OCI-LY3 (cell line): ENCODE results near the gene TEX19.
"Not testable (repeated sequence)": the region's sequence is repeated elsewhere in the genome, so short reads cannot be mapped to it uniquely, and the experiment has no call there.

ENCODE experiments used
- H2AFZ ChIP-seq: fragments of 200-600, 300-600 bp; shearing (Covaris generic); 2 replicates; pipeline ENCODE4 v1.6.0; 2014; ENCODE audit warnings: antibody characterized with exemption, low read depth, low read length
- H3K27ac ChIP-seq: fragments of 200-600, 300-600 bp; sonication (generic); 2 replicates; pipeline ENCODE4 v1.5.1; 2014; ENCODE audit warnings: mild to moderate bottlenecking, low read length, moderate library complexity, mixed read lengths
- H3K27me3 ChIP-seq: fragments of 200-600, 300-600 bp; sonication (generic); 2 replicates; pipeline ENCODE4 v1.6.1; 2014; ENCODE audit warnings: low read depth, low read length, mixed read lengths
- H3K36me3 ChIP-seq: fragments of 200-600, 300-600 bp; sonication (generic); replicated peaks from 2 replicates; pipeline ENCODE3; 2014; ENCODE audit warnings: low read depth, low read length, mixed read lengths
- H3K4me1 ChIP-seq: fragments of 300-600, 200-600 bp; sonication (generic); 2 replicates; pipeline ENCODE4 v1.6.1; 2014; ENCODE audit warnings: low read length, mixed read lengths
- H3K4me2 ChIP-seq: fragments of 200-600, 300-600 bp; sonication (generic); 2 replicates; pipeline ENCODE4 v1.6.1; 2014; ENCODE audit warnings: low read length, mixed read lengths
- H3K4me3 ChIP-seq: fragments of 300-600, 200-600 bp; sonication (generic); 2 replicates; pipeline ENCODE4 v1.5.1; 2014; ENCODE audit warnings: antibody characterized with exemption, mild to moderate bottlenecking, low read length, moderate library complexity
- H3K79me2 ChIP-seq: fragments of 300-600, 200-600 bp; shearing (Covaris generic); 2 replicates; pipeline ENCODE4 v1.6.1; 2014; ENCODE audit warnings: mild to moderate bottlenecking, low read length, mixed read lengths
- H3K9ac ChIP-seq: fragments of 300-600, 200-600 bp; shearing (Covaris generic); 2 replicates; pipeline ENCODE4 v1.6.0; 2014; ENCODE audit warnings: mild to moderate bottlenecking, low read length, moderate library complexity
- H3K9me3 ChIP-seq: fragments of 200-600, 300-600 bp; shearing (Covaris generic); 2 replicates; pipeline ENCODE4 v1.6.1; 2014; ENCODE audit warnings: low read length, mixed read lengths; ENCODE audit not compliant: insufficient read depth
- H4K20me1 ChIP-seq: fragments of 200-600, 300-600 bp; sonication (generic); 2 replicates; pipeline ENCODE4 v1.6.1; 2016; ENCODE audit warnings: low read length, mixed read lengths; ENCODE audit not compliant: insufficient read depth
- EZH2phosphoT487 ChIP-seq: fragments of 200-600 bp; shearing (Covaris generic); IDR thresholded peaks from 2 replicates; pipeline ENCODE4 v1.6.1; 2018; ENCODE audit warnings: antibody characterized with exemption, mixed run types, low read depth
- TF ChIP-seq, protein P1 (sequence below): fragments of 200-600, 300-600 bp; sonication (generic); IDR thresholded peaks from 2 replicates; pipeline ENCODE4 v1.5.1; 2014; ENCODE audit warnings: antibody characterized with exemption, low read length, low read depth

The TEX19 gene

DNA sequence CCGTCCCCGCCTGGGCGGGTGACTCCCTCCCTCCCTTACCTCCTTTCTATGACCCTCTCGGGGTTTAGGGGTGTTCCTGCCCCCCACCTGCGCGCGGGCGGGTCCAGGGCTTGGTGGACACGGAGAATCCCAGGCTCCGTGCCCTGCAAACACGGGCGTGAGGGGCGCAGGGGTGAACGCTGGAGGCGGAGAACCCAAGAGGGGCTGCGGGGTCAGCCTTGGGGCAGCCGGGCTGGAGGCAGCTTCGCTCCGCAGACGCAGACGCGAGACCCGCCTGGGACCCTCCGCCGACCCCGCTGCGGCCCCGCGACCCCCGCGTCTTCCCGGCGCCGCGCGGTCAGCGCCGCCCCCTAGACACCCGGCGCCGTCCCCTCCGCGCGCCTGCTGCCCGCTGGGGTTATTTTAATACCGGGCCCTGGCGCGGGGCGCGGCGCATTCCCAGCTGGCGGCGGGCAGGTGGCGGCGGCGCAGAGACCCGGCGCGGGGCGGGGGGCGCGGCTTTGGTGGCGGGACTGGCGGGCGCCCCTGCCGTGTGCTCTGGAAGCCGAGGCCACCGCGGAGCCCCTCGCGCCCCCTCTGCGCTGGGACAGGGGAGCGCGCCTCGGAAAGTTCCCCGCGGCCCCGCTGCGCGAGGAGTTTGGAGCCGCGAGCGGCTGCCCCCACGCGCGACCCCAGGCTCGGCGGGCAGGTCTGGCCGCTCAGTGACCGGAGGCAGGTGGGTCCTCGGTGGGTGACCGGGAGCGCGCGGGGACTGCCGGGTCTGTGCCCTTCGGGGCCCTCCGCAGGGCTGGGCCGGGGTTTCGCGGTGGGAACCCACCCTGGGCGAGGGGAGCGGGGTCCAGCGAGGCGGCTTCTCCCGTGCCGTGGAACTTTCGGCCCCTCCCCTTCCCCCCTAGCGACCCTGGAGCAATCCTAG, 12.5 kb downstream of the TEX19 start, which contains the start of gene UTS2R:
Gene UTS2R (plus strand): TSS at position 433 of the 916 bp plus-strand sequence. CDS start 2,560 bp downstream, outside the sequence.
- Histone ChIP-seq H3K27me3 (no peaks in the 10 kb centered on the region), H3K9ac (peak within 1 kb of the TSS; percentile 3; the same call in 1 of the 2 replicates), H3K4me3 (peak within 1 kb of the TSS; percentile 49), H3K4me2 (peak within 1 kb of the TSS; percentile 66), H3K4me1 (peaks cover 22% of the 10 kb centered on the region), H4K20me1 (no peaks in the 10 kb centered on the region), H3K27ac (peak within 1 kb of the TSS; percentile 11; the same call in 1 of the 2 replicates), H3K79me2 (no peaks in the 10 kb centered on the region), H3K36me3 (no peaks in the 10 kb centered on the region), H2AFZ (peak within 1 kb of the TSS; percentile 71), H3K9me3 (no peaks in the 10 kb centered on the region)
- no peak for TF ChIP-seq EZH2phosphoT487
- TF ChIP-seq, protein P1, sequence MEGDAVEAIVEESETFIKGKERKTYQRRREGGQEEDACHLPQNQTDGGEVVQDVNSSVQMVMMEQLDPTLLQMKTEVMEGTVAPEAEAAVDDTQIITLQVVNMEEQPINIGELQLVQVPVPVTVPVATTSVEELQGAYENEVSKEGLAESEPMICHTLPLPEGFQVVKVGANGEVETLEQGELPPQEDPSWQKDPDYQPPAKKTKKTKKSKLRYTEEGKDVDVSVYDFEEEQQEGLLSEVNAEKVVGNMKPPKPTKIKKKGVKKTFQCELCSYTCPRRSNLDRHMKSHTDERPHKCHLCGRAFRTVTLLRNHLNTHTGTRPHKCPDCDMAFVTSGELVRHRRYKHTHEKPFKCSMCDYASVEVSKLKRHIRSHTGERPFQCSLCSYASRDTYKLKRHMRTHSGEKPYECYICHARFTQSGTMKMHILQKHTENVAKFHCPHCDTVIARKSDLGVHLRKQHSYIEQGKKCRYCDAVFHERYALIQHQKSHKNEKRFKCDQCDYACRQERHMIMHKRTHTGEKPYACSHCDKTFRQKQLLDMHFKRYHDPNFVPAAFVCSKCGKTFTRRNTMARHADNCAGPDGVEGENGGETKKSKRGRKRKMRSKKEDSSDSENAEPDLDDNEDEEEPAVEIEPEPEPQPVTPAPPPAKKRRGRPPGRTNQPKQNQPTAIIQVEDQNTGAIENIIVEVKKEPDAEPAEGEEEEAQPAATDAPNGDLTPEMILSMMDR = no peak

DNA sequence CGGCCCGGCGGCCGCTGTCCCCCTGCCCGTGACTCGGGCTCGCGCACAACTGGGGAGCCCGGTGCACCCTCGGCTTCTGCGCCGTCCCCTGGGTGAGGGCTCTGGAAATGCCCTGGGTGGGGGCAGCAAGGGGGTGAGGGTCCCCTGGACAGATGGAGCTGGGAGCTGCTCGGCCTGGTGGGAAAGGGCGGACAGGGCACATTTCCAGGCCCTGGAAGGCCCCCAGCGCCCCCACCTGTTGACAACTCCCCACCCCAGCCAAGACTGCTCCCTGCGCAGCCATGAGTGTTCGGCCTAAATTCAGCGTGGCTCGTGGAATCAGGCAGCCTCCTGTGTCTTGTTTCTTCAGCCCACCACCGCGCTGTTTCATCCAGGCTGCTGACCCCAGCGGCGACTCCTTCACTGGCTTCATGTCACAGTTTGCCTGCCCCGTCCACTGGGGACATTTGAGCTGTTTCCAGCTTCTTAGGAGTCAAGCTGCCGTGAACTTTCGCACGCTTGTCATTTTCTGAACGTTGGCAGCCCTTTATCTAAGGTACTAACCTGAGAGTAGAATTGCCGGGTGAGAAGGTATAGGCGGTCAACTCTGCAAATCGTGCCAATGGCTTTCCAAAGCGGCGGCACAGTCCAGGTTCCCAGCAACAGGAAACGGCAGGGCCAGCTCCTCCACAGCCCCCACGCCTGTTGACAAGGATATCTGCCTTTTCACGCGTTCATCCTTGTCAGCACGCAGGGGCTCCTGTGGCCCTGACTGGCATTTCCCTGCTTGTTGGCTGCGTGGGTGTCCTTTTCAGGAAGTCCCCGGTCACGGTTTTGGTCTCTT, 13.4 kb downstream of the TEX19 start:
- no peaks in the 10 kb centered on the region for H3K27me3 ChIP-seq
- peaks cover 13% of the 10 kb centered on the region for H3K4me1 ChIP-seq
- H3K27ac ChIP-seq = no peak overlapping the region
- no peaks in the 10 kb centered on the region for H3K79me2 ChIP-seq
- no peak overlapping the region for H2AFZ ChIP-seq
- H3K36me3 ChIP-seq = no peaks in the 10 kb centered on the region
- no peaks in the 10 kb centered on the region for H3K9me3 ChIP-seq
- H3K4me3 ChIP-seq = no peak overlapping the region
- H3K4me2 ChIP-seq = no peak overlapping the region
- no peak for TF ChIP-seq EZH2phosphoT487
- TF ChIP-seq, protein P1 = no peak
- no peaks in the 10 kb centered on the region for H4K20me1 ChIP-seq
- H3K9ac ChIP-seq = no peak overlapping the region

DNA sequence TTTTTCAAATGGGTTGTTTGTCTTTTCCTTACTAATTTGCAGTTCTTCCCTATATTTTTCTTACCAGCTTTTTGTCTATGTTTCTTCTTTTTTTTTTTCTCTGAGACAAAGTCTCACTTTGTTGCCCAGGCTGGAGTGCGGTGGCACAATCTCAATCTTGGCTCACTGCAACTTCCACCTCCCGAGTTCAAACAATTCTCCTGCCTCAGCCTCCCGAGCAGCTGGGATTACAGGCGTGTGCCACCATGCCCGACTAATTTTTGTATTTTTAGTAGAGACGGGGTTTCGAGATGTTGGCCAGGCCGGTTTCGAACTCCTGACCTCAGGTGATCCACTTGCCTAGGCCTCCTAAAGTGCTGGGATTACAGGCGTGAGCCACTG, 14.0 kb downstream of the TEX19 start:
- not testable (repeated sequence) for H3K9me3 ChIP-seq, H3K36me3 ChIP-seq, H3K4me2 ChIP-seq, H3K27ac ChIP-seq, H3K9ac ChIP-seq, H3K27me3 ChIP-seq, H3K79me2 ChIP-seq, H4K20me1 ChIP-seq, H2AFZ ChIP-seq, H3K4me3 ChIP-seq
- peaks cover 12% of the 10 kb centered on the region for H3K4me1 ChIP-seq

- Histone ChIP-seq H3K9me3 (no peaks in the 10 kb centered on the region), H3K9ac (no peak overlapping the region), H3K4me1 (peaks cover 6% of the 10 kb centered on the region), H3K27me3 (peaks cover 4% of the 10 kb centered on the region), H4K20me1 (no peaks in the 10 kb centered on the region), H3K27ac (no peak overlapping the region), H2AFZ (no peak overlapping the region), H3K36me3 (no peaks in the 10 kb centered on the region), H3K4me3 (no peak overlapping the region), H3K79me2 (no peaks in the 10 kb centered on the region), H3K4me2 (no peak overlapping the region)
- TF ChIP-seq, protein P1 = no peak
- TF ChIP-seq EZH2phosphoT487 = no peak
Observed at GRCh38 chr17:82373731-82374625, 14.9 kb downstream of the TEX19 start.
